ENCODE data around the gene MTARC2.

- TF ChIP-seq CTCF (IDR thresholded peaks at IDR 0.05) (no peak), EZH2 (IDR thresholded peaks at IDR 0.05; ENCODE audit: borderline replicate concordance, insufficient read depth, low read depth, low read length, poor library complexity, severe bottlenecking) (no peak)
Observed at GRCh38 chr1:220797553-220797952, 49.4 kb downstream of the MTARC2 start.

All from B cell (primary cell).